MCF 10A (cell line): ENCODE measurements around the gene CORO1C. TPM values are rescaled to one million over a fixed set of nuclear protein-coding genes. Genes with fewer than 3 reads are reported as not detected.

Experiments
- BruUV-seq: library from RNA; stranded (reverse); fragments of 400-500 nt; replicated peaks from 2 replicates; lab custom pipeline; 2021; lab: Mats Ljungman, UMichigan
- CTCF ChIA-PET: fragments of 300-600 bp; sonication (Branson Sonifier 250); formaldehyde crosslinking; extraction: SDS; loops from one replicate; lab custom pipeline; 2021; ENCODE audit warnings: antibody characterized with exemption, inconsistent platforms; lab: Yijun Ruan, JAX
- POLR2A ChIA-PET: fragments of 300-600, 350-650 bp; sonication (Branson Sonifier 250); formaldehyde crosslinking; extraction: SDS; loops from one replicate; lab custom pipeline; 2020; ENCODE audit warnings: antibody characterized with exemption, inconsistent platforms; lab: Yijun Ruan, JAX
- DNase-seq: peaks from one replicate; pipeline ENCODE4 v3.0.0-alpha.2; 2018; ENCODE audit not compliant: unreplicated experiment
- H3K27ac Mint-ChIP-seq: one replicate; pipeline ENCODE4 v1.8.0; 2022; ENCODE audit warnings: mild to moderate bottlenecking, low read depth, mixed read lengths; ENCODE audit not compliant: unreplicated experiment
- H3K27me3 Mint-ChIP-seq: one replicate; pipeline ENCODE4 v1.8.0; 2022; ENCODE audit warnings: mixed read lengths; ENCODE audit not compliant: insufficient read depth, unreplicated experiment
- H3K36me3 Mint-ChIP-seq: one replicate; pipeline ENCODE4 v1.8.0; 2022; ENCODE audit warnings: mild to moderate bottlenecking, moderate library complexity, mixed read lengths; ENCODE audit not compliant: insufficient read depth, unreplicated experiment
- H3K4me1 Mint-ChIP-seq: one replicate; pipeline ENCODE4 v1.8.0; 2022; ENCODE audit warnings: mixed read lengths; ENCODE audit not compliant: insufficient read depth, unreplicated experiment
- H3K4me3 Mint-ChIP-seq: one replicate; pipeline ENCODE4 v1.8.0; 2022; ENCODE audit warnings: mild to moderate bottlenecking, moderate library complexity, mixed read lengths; ENCODE audit not compliant: unreplicated experiment
- H3K9me3 Mint-ChIP-seq: one replicate; pipeline ENCODE4 v1.8.0; 2022; ENCODE audit warnings: mixed read lengths; ENCODE audit not compliant: unreplicated experiment
- intact Hi-C: fragments of 100-400 bp; cut with micrococcal nuclease; formaldehyde crosslinking; loops from 2 replicates; pipeline ENCODE4 v1.14.1; 2022
- total RNA-seq: library from RNA; stranded (reverse); gene quantifications from 2 replicates; pipeline ENCODE4 v1.2.3, GENCODE V29; 2022
- TF ChIP-seq, protein P1 (sequence below): fragments of 200-600 bp; IDR thresholded peaks from one replicate; pipeline ENCODE4 v1.8.0; 2022; ENCODE audit warnings: antibody characterized with exemption, mild to moderate bottlenecking; ENCODE audit not compliant: unreplicated experiment

Gene CORO1C
- total RNA-seq, 1 experiment from 2014 or later = 130 TPM

GRCh38 chr12:108637222-108637971 is 93.9 kb downstream of the CORO1C start:
- no TSS peak for BruUV-seq
- CTCF ChIA-PET = interaction anchor here (0.7 to 8.4 kb wide), 4 partner anchors 20 to 167 kb away, joined by 3 to 52 read pairs (median 5); no protein-coding TSS in a partner anchor
- TF ChIP-seq, protein P1, sequence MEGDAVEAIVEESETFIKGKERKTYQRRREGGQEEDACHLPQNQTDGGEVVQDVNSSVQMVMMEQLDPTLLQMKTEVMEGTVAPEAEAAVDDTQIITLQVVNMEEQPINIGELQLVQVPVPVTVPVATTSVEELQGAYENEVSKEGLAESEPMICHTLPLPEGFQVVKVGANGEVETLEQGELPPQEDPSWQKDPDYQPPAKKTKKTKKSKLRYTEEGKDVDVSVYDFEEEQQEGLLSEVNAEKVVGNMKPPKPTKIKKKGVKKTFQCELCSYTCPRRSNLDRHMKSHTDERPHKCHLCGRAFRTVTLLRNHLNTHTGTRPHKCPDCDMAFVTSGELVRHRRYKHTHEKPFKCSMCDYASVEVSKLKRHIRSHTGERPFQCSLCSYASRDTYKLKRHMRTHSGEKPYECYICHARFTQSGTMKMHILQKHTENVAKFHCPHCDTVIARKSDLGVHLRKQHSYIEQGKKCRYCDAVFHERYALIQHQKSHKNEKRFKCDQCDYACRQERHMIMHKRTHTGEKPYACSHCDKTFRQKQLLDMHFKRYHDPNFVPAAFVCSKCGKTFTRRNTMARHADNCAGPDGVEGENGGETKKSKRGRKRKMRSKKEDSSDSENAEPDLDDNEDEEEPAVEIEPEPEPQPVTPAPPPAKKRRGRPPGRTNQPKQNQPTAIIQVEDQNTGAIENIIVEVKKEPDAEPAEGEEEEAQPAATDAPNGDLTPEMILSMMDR = no peak
- Mint-ChIP-seq H3K9me3 (no peaks in the 10 kb centered on the region), H3K27me3 (no peaks in the 10 kb centered on the region), H3K36me3 (no peaks in the 10 kb centered on the region), H3K4me3 (no peak overlapping the region), H3K4me1 (peaks cover 17% of the 10 kb centered on the region), H3K27ac (no peak overlapping the region)
- POLR2A ChIA-PET = interaction anchor here (0.5 to 0.6 kb wide), 2 partner anchors 61 to 96 kb away, joined by 3 read pairs; no protein-coding TSS in a partner anchor
- no peak for DNase-seq
- intact Hi-C loops = no loop called here

DNA sequence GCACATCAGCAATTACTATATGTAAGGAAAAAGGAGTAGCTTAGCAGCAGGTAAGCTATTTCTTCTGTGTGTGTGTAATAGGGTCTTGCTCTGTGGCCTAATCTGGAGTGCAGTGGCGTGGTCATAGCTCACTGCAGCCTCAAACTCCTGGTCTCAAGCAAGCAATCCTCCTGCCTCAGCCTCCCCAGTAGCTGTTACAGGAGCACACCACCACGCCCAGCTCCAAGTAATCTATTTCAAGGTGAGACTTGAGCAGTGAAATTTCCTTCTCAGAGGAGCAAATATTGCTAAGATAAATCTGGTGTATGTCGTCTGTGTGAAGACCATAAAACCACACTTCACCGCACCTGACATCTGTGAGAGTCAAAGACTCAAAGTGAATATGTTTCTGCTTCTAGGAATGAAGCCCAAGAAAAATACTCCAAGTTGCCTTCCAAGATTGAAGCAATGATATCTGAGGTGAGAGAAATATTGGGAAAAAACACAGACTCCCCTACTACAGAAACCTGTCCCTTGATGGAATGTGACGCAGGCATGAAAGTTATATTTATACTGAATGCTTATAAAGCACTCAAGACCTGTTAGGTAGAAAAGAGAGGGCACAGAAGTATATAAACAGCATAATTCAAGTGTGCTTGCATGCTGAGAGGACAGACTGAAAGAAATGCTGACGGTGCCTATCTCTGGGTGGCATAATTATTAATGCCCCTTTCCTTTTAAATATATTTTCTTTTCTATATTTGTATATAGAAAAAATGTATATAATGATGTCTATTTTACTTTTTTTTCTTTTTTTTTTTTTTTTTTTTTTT is 95.1 kb downstream of the CORO1C start:
- Mint-ChIP-seq H3K27me3 (no peaks in the 10 kb centered on the region), H3K9me3 (no peaks in the 10 kb centered on the region), H3K36me3 (no peaks in the 10 kb centered on the region), H3K4me1 (peaks cover 13% of the 10 kb centered on the region), H3K27ac (no peak overlapping the region), H3K4me3 (no peak overlapping the region)
- DNase-seq = no peak
- ChIA-PET CTCF (interaction anchor here (1.3 to 8.4 kb wide), 2 partner anchors 19 to 72 kb away, joined by 6 to 52 read pairs; no protein-coding TSS in a partner anchor), POLR2A (no interaction called here)
- TF ChIP-seq, protein P1 = no peak
- no TSS peak for BruUV-seq
- intact Hi-C loops = no loop called here

GRCh38 chr12:108635201-108635996 is 95.9 kb downstream of the CORO1C start:
- TF ChIP-seq, protein P1 = no peak
- no peaks in the 10 kb centered on the region for H3K9me3 Mint-ChIP-seq
- intact Hi-C loops = no loop called here
- CTCF ChIA-PET = interaction anchor here (8.4 kb wide), 1 partner anchor 18 kb away, joined by 52 read pairs; no protein-coding TSS in a partner anchor
- DNase-seq = no peak
- no peak overlapping the region for H3K4me3 Mint-ChIP-seq
- POLR2A ChIA-PET = no interaction called here
- H3K27ac Mint-ChIP-seq = no peak overlapping the region
- peaks cover 8% of the 10 kb centered on the region for H3K4me1 Mint-ChIP-seq
- no peaks in the 10 kb centered on the region for H3K27me3 Mint-ChIP-seq
- H3K36me3 Mint-ChIP-seq = no peaks in the 10 kb centered on the region
- BruUV-seq = no TSS peak
